Activated CD4-positive, CD25-positive, alpha-beta regulatory T cell treated with anti-CD3 and anti-CD28 coated beads, Interleukin-2, amount 50 U/mL, for 24 hours (primary cell): ENCODE measurements around the gene APOBR.
"Not testable (repeated sequence)": the region's sequence is repeated elsewhere in the genome, so short reads cannot be mapped to it uniquely, and the experiment has no call there.

Experiments used
- ATAC-seq, 2 donors: fragments of 150-1000 bp; cut with Tn5 transposase; one replicate each; pipeline ENCODE4 v1.10.0; 2021; ENCODE audit warnings: mild to moderate bottlenecking in 1 of 2, moderate library complexity in 1 of 2

The APOBR gene

GRCh38 chr16:28528463-28528867, 34.0 kb downstream of the APOBR start:
- ATAC-seq = no peak

- no peak for ATAC-seq
Measured at GRCh38 chr16:28529124-28529523, 34.7 kb downstream of the APOBR start.

- no peak for ATAC-seq
Measured at GRCh38 chr16:28531777-28532744, 37.6 kb downstream of the APOBR start.

- no peak for ATAC-seq
Measured at GRCh38 chr16:28532940-28533647, 38.7 kb downstream of the APOBR start.

- no peak for ATAC-seq
Measured at GRCh38 chr16:28534542-28535373, 40.3 kb downstream of the APOBR start.

- ATAC-seq = no peak
Measured at GRCh38 chr16:28537076-28537475, 42.6 kb downstream of the APOBR start.

- ATAC-seq = no peak
Measured at GRCh38 chr16:28537964-28538732, 43.7 kb downstream of the APOBR start.

- ATAC-seq = no peak
Measured at GRCh38 chr16:28538733-28539596, 44.5 kb downstream of the APOBR start, which contains the start of gene NUPR1. Gene NUPR1, minus strand, starts transcription at chr16:28538974. Its CDS starts 67 bp downstream, at chr16:28538907.

- ATAC-seq = no peak
Measured at GRCh38 chr16:28540346-28540745, 45.9 kb downstream of the APOBR start.

- no peak for ATAC-seq
Measured at GRCh38 chr16:28542646-28543045, 48.2 kb downstream of the APOBR start.

GRCh38 chr16:28543072-28543471, 48.6 kb downstream of the APOBR start:
- no peak for ATAC-seq

- no peak for ATAC-seq
Measured at GRCh38 chr16:28544998-28545397, 50.6 kb downstream of the APOBR start.

GRCh38 chr16:28545964-28546363, 51.5 kb downstream of the APOBR start:
- ATAC-seq = not testable (repeated sequence)

- no peak for ATAC-seq
Measured at GRCh38 chr16:28546626-28547025, 52.2 kb downstream of the APOBR start.

- no peak for ATAC-seq
Measured at GRCh38 chr16:28548306-28548802, 53.9 kb downstream of the APOBR start.
